Measurements from ENCODE around the gene SLC30A1.

DNA sequence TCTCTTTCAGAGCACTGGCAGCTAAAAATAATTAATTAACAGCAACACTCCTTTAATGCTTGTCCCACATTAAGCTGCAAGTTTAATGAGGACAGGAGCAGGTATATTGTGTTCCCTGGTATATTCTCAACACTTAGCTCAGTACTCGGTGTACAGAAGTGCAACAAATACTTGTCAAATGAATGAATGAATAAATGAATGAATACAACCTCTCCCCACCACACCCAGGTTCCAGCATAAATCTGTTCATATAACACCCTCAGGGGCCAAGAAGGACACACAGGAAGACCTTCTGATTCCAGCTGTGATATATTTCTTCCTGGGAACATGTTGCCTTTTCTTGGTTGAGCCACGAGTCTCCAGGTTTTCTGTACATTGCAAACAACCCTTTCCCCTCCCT lies 48.9 kb downstream of the SLC30A1 start:
- TF ChIP-seq EZH2 (IDR thresholded peaks at IDR 0.05; ENCODE audit: insufficient read depth, poor library complexity, severe bottlenecking) (no peak), EZH2phosphoT487 (IDR thresholded peaks at IDR 0.05; ENCODE audit: insufficient read depth, low read depth) (no peak)
